DMS53 (cell line): Measurements from ENCODE around the gene MYH2.
"Not testable (repeated sequence)": the region's sequence is repeated elsewhere in the genome, so short reads cannot be mapped to it uniquely, and the experiment has no call there.

Experiments
- DNase-seq: peaks from one replicate; lab custom pipeline; 2025; lab: John Stamatoyannopoulos, UW

MYH2 gene

GRCh38 chr17:10549096-10549842 is at the start of gene MYH2:
Gene MYH2, minus strand, starts transcription at chr17:10549658. Its CDS starts 1,738 bp downstream, at chr17:10547920.
- no peak for DNase-seq

GRCh38 chr17:10598621-10599020 is 49.2 kb upstream of the MYH2 start:
- no peak for DNase-seq

- no peak for DNase-seq
These were observed 40.2 kb upstream of the MYH2 start for GRCh38 chr17:10589553-10590145.

GRCh38 chr17:10585529-10585928 is 36.1 kb upstream of the MYH2 start:
- no peak for DNase-seq

GRCh38 chr17:10583834-10584233 is 34.4 kb upstream of the MYH2 start:
- no peak for DNase-seq

GRCh38 chr17:10579270-10579669 is 29.8 kb upstream of the MYH2 start:
- DNase-seq: no peak

- DNase-seq: no peak
These were observed 24.9 kb upstream of the MYH2 start for GRCh38 chr17:10574324-10574723.

- no peak for DNase-seq
These were observed 14.7 kb upstream of the MYH2 start for GRCh38 chr17:10563991-10564660.

- no peak for DNase-seq
These were observed 8.6 kb upstream of the MYH2 start for GRCh38 chr17:10558049-10558448.

- DNase-seq: no peak
These were observed 8.0 kb upstream of the MYH2 start for GRCh38 chr17:10557422-10557821.

GRCh38 chr17:10556301-10557005 is 7.0 kb upstream of the MYH2 start:
- no peak for DNase-seq

- DNase-seq: no peak
These were observed 556 bp upstream of the MYH2 start for GRCh38 chr17:10550014-10550413.

GRCh38 chr17:10547351-10547750 is 2.1 kb downstream of the MYH2 start:
- DNase-seq: no peak

GRCh38 chr17:10543486-10543885 is 6.0 kb downstream of the MYH2 start:
- not testable (repeated sequence) for DNase-seq

- DNase-seq: not testable (repeated sequence)
These were observed 8.3 kb downstream of the MYH2 start for GRCh38 chr17:10541179-10541578.

- DNase-seq: no peak
These were observed 17.4 kb downstream of the MYH2 start for GRCh38 chr17:10532026-10532425.

- DNase-seq: no peak
These were observed 22.0 kb downstream of the MYH2 start for GRCh38 chr17:10527419-10527818.

- DNase-seq: no peak
These were observed 22.9 kb downstream of the MYH2 start for GRCh38 chr17:10526517-10526916.

- DNase-seq: no peak
These were observed 26.4 kb downstream of the MYH2 start for GRCh38 chr17:10523064-10523463.

GRCh38 chr17:10521949-10522348 is 27.5 kb downstream of the MYH2 start:
- no peak for DNase-seq

- no peak for DNase-seq
These were observed 31.0 kb downstream of the MYH2 start, which contains the start of gene MYH1 for GRCh38 chr17:10518271-10519037. Gene MYH1, minus strand, starts transcription at chr17:10518542. Its CDS starts 1,900 bp downstream, at chr17:10516642.

- DNase-seq: no peak
These were observed 32.8 kb downstream of the MYH2 start for GRCh38 chr17:10516638-10517037.
